GM12878 (cell line): ENCODE measurements around the gene CCDC47. TPM values are rescaled to one million over a fixed set of nuclear protein-coding genes. Genes with fewer than 3 reads are reported as not detected.

ENCODE experiments used
- BACH1 ChIP-seq: fragments of 450-650 bp; IDR thresholded peaks from 2 replicates; pipeline ENCODE4 v1.6.1; 2017; ENCODE audit warnings: mild to moderate bottlenecking, borderline replicate concordance
- CHD2 ChIP-seq: IDR thresholded peaks from 2 replicates; pipeline ENCODE4 v1.6.1; 2011; ENCODE audit warnings: low read depth, low read length, improper control_type of control experiment, borderline replicate concordance
- ESRRA ChIP-seq: IDR thresholded peaks from 2 replicates; pipeline ENCODE4 v1.6.1; 2012; ENCODE audit warnings: mild to moderate bottlenecking, low read length, improper control_type of control experiment
- GATAD2B ChIP-seq: fragments of 450-650 bp; conservative IDR thresholded peaks from 2 replicates; pipeline ENCODE4 v1.6.1; 2017; ENCODE audit warnings: low read depth, mild to moderate bottlenecking, moderate library complexity
- LARP7 ChIP-seq: fragments of 450-650 bp; IDR thresholded peaks from 2 replicates; pipeline ENCODE4 v1.6.1; 2017; ENCODE audit warnings: mild to moderate bottlenecking
- MEF2B ChIP-seq: fragments of 450-650 bp; IDR thresholded peaks from 2 replicates; pipeline ENCODE4 v1.6.1; 2018; ENCODE audit warnings: mild to moderate bottlenecking, moderate library complexity; ENCODE audit not compliant: partially characterized antibody, poor library complexity, severe bottlenecking
- MTA2 ChIP-seq: fragments of 450-650 bp; IDR thresholded peaks from 2 replicates; pipeline ENCODE4 v1.6.1; 2016; ENCODE audit warnings: low read depth, mild to moderate bottlenecking, moderate library complexity
- NFIC ChIP-seq: IDR thresholded peaks from 2 replicates; pipeline ENCODE4 v1.6.1; 2012; ENCODE audit warnings: low read depth, mild to moderate bottlenecking, inconsistent platforms, low read length, moderate library complexity
- PAX5 ChIP-seq: IDR thresholded peaks from 2 replicates; pipeline ENCODE4 v1.6.1; 2011; ENCODE audit warnings: low read depth, low read length, borderline replicate concordance
- RB1 ChIP-seq: fragments of 450-650 bp; formaldehyde crosslinking; IDR thresholded peaks from 2 replicates; pipeline ENCODE4 v1.6.1; 2017; ENCODE audit warnings: mild to moderate bottlenecking, borderline replicate concordance
- SIN3A ChIP-seq: IDR thresholded peaks from 2 replicates; pipeline ENCODE4 v1.6.1; 2012; ENCODE audit warnings: low read depth, low read length, improper control_type of control experiment
- SIX5 ChIP-seq: IDR thresholded peaks from 2 replicates; pipeline ENCODE4 v1.6.1; 2011; ENCODE audit warnings: mild to moderate bottlenecking, low read depth, low read length, moderate library complexity; ENCODE audit not compliant: severe bottlenecking
- SMAD5 ChIP-seq: IDR thresholded peaks from 2 replicates; pipeline ENCODE4 v1.6.1; 2016; ENCODE audit warnings: antibody characterized with exemption, low read depth
- SRF ChIP-seq, 2 experiments: IDR thresholded peaks; 2 replicates each; pipeline ENCODE4 v1.6.1; 2011; ENCODE audit warnings: low read depth in 2 of 2, low read length in 2 of 2, mild to moderate bottlenecking in 1 of 2, moderate library complexity in 1 of 2
- STAT1 ChIP-seq: fragments of 450-650 bp; conservative IDR thresholded peaks from 2 replicates; pipeline ENCODE4 v1.6.1; 2014; ENCODE audit warnings: antibody characterized with exemption, mild to moderate bottlenecking
- SUPT20H ChIP-seq: IDR thresholded peaks from 2 replicates; pipeline ENCODE4 v1.6.1; 2011; ENCODE audit warnings: low read depth, mild to moderate bottlenecking, low read length, moderate library complexity, borderline replicate concordance; ENCODE audit not compliant: control insufficient read depth
- TARDBP ChIP-seq: IDR thresholded peaks from 2 replicates; pipeline ENCODE4 v1.6.1; 2016; ENCODE audit warnings: borderline replicate concordance
- YY1 ChIP-seq: IDR thresholded peaks from 2 replicates; pipeline ENCODE4 v1.6.1; 2011; ENCODE audit warnings: low read depth, mild to moderate bottlenecking, low read length
- ZNF274 ChIP-seq: IDR thresholded peaks from one replicate; pipeline ENCODE4 v1.8.0; 2011; ENCODE audit not compliant: insufficient read length, insufficient read depth
- polyA plus RNA-seq, 11 experiments: library from polyadenylated mRNA; depleted of rRNA in 4 of 11; unstranded in 6 of 11; stranded (reverse) in 5 of 11; fragments of >200 nt; fragmentation: Nextera tagmentation in 4 of 11; fragmentation: Illumina TruSeq in 1 of 11; extraction: Ambion mirVana in 4 of 11; extraction: Trizol in 1 of 11; gene quantifications; 1 replicate in 1 of 11; 2 replicates in 10 of 11; pipeline versions ENCODE4 v1.2.1 to v1.2.3, GENCODE V29; 2011 to 2016; ENCODE audit warnings: inconsistent platforms in 2 of 11, missing spikeins in 2 of 11, low read depth in 1 of 11
- total RNA-seq, 4 experiments: library from RNA; depleted of rRNA in 3 of 4; stranded (reverse); fragments of >200 nt in 3 of 4; fragmentation: Illumina TruSeq in 1 of 4; extraction: Trizol in 1 of 4; gene quantifications; 2 replicates each; pipeline versions ENCODE4 v1.2.1 to v1.2.3, GENCODE V29; 2013 to 2021
- TF ChIP-seq, protein P1 (sequence below): fragments of 450-650 bp; IDR thresholded peaks from 2 replicates; pipeline ENCODE4 v1.6.1; 2017; ENCODE audit warnings: borderline replicate concordance
- TF ChIP-seq, protein P2 (sequence below): IDR thresholded peaks from 2 replicates; pipeline ENCODE4 v1.6.1; 2012; ENCODE audit warnings: low read depth, low read length, improper control_type of control experiment
- TF ChIP-seq, protein P3 (sequence below): fragments of 450-650 bp; formaldehyde crosslinking; IDR thresholded peaks from 2 replicates; pipeline ENCODE4 v1.4.0; 2020; ENCODE audit warnings: mild to moderate bottlenecking, moderate library complexity
- TF ChIP-seq, protein P4 (sequence below): IDR thresholded peaks from 2 replicates; pipeline ENCODE4 v1.6.1; 2011; ENCODE audit warnings: borderline replicate concordance, low read depth, mild to moderate bottlenecking, moderate library complexity, low read length; ENCODE audit not compliant: insufficient read depth, poor library complexity, severe bottlenecking

Gene CCDC47
- total and polyA plus RNA-seq, 10 of the 15 experiments (the other 5 are each of a cell fraction or from before 2014, with no cell fraction given) = 13.6 to 81.4 (median 58.9) TPM

DNA sequence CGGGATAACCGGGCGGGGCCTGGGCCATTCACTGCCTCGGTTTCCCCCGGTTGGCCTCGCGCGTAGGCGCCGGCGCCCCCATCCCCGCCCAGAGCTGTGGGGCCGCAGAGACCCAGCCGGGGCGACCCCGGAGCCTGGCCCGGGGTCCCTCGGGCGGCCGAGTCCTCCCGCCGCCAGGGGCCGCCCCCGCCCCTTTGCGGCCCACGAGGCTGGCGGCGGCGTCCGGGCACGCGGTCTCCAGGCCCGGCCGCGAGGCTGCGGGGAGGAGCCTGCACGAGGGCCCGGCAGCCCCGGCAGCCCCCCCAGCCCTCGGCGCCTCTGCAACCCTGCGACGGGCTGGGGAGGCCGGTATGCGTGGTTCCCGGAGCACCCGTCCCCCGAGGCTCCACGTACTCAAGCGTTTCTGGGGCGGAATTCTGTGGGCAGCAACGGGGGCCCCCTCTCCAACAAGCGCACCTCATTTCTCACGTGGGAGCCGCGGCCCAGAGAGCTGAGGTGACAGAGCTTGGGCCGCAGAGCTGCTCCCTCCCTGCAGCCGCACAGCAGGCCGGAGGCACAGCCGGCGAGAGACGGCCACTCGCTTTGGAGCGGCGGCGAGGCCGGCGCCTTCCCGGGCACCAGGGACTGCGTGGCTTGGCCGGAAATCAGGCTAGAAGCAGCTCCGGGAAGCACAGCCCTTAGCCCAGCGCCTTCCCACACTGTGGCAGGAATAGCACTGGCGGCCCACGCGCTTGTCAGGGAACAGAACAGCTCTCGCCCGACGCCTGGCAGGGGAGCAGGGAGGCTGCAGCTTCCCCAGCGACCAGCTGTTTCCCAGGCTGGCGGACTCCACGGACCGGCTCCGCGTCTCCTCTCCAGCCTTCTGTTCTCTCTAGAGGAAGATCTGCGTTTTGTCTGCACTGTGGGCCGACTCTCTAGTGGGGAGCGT is 72.6 kb downstream of the CCDC47 start (continued):
- TF ChIP-seq SIN3A (no peak; the same call in 1 of the 2 replicates), BACH1 (no peak), SIX5 (no peak), ESRRA (no peak), RB1 (no peak), MTA2 (no peak), CHD2 (no peak), PAX5 (no peak), TARDBP (peak; percentile 54; the same call in 1 of the 2 replicates), ZNF274 (no peak), SUPT20H (no peak), YY1 (no peak), MEF2B (peak; percentile 4), GATAD2B (no peak; the same call in none of the 2 replicates), SRF (IDR thresholded peaks at IDR 0.05; ENCODE audit: low read depth in 2 of 2, low read length in 2 of 2) (no peak), NFIC (no peak), STAT1 (no peak; the same call in 1 of the 2 replicates), SMAD5 (no peak), LARP7 (peak; percentile 76; the same call in 1 of the 2 replicates)
- TF ChIP-seq, protein P1, sequence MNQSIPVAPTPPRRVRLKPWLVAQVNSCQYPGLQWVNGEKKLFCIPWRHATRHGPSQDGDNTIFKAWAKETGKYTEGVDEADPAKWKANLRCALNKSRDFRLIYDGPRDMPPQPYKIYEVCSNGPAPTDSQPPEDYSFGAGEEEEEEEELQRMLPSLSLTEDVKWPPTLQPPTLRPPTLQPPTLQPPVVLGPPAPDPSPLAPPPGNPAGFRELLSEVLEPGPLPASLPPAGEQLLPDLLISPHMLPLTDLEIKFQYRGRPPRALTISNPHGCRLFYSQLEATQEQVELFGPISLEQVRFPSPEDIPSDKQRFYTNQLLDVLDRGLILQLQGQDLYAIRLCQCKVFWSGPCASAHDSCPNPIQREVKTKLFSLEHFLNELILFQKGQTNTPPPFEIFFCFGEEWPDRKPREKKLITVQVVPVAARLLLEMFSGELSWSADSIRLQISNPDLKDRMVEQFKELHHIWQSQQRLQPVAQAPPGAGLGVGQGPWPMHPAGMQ = no peak
- TF ChIP-seq, protein P2, sequence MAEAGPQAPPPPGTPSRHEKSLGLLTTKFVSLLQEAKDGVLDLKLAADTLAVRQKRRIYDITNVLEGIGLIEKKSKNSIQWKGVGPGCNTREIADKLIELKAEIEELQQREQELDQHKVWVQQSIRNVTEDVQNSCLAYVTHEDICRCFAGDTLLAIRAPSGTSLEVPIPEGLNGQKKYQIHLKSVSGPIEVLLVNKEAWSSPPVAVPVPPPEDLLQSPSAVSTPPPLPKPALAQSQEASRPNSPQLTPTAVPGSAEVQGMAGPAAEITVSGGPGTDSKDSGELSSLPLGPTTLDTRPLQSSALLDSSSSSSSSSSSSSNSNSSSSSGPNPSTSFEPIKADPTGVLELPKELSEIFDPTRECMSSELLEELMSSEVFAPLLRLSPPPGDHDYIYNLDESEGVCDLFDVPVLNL = no peak
- TF ChIP-seq, protein P3, sequence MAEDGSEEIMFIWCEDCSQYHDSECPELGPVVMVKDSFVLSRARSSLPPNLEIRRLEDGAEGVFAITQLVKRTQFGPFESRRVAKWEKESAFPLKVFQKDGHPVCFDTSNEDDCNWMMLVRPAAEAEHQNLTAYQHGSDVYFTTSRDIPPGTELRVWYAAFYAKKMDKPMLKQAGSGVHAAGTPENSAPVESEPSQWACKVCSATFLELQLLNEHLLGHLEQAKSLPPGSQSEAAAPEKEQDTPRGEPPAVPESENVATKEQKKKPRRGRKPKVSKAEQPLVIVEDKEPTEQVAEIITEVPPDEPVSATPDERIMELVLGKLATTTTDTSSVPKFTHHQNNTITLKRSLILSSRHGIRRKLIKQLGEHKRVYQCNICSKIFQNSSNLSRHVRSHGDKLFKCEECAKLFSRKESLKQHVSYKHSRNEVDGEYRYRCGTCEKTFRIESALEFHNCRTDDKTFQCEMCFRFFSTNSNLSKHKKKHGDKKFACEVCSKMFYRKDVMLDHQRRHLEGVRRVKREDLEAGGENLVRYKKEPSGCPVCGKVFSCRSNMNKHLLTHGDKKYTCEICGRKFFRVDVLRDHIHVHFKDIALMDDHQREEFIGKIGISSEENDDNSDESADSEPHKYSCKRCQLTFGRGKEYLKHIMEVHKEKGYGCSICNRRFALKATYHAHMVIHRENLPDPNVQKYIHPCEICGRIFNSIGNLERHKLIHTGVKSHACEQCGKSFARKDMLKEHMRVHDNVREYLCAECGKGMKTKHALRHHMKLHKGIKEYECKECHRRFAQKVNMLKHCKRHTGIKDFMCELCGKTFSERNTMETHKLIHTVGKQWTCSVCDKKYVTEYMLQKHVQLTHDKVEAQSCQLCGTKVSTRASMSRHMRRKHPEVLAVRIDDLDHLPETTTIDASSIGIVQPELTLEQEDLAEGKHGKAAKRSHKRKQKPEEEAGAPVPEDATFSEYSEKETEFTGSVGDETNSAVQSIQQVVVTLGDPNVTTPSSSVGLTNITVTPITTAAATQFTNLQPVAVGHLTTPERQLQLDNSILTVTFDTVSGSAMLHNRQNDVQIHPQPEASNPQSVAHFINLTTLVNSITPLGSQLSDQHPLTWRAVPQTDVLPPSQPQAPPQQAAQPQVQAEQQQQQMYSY = no peak
- TF ChIP-seq, protein P4, sequence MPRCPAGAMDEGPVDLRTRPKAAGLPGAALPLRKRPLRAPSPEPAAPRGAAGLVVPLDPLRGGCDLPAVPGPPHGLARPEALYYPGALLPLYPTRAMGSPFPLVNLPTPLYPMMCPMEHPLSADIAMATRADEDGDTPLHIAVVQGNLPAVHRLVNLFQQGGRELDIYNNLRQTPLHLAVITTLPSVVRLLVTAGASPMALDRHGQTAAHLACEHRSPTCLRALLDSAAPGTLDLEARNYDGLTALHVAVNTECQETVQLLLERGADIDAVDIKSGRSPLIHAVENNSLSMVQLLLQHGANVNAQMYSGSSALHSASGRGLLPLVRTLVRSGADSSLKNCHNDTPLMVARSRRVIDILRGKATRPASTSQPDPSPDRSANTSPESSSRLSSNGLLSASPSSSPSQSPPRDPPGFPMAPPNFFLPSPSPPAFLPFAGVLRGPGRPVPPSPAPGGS = no peak
